Kidney glomerular epithelial cell (primary cell): Measurements from ENCODE around the gene AGO4.
"Not testable (repeated sequence)": the region's sequence is repeated elsewhere in the genome, so short reads cannot be mapped to it uniquely, and the experiment has no call there.

Source experiments
- DNase-seq: peaks from one replicate; lab custom pipeline; 2025; lab: John Stamatoyannopoulos, UW

The AGO4 gene

DNA sequence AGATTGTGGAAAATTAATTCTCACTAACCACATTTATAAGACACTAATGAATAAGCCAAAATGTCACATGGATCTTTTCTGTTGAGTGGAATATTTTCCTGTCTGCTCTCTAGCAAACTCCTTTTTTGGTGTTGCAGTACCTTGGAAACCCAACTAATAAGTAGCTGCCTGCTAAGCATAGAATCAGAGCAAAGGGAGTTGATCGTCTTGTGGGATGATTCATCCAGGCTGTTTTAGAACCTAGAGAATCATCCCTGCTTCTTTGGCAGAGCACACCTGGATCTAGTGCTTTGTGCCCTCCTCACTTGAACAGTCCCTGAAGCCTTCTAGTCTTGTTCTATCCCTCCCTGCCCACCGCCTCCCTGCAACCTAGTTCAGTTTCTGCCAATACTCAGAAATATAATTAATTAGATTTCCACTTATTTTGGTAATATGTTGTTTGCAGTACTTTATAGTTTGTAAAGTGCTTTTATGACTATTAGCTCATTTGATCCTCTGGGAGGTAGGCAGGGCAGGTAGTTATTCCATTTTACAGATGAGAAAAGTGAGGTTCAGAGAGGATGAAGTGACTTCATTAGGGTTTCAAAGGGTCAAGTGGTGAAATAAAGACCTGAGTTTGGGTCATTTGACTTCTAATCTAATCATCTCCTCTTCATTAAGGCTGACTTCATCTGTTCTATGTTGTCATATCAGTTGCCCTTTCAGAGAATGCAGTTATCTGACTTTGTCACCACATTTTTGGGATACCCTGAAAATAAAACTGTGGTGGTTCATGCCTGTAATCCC, 2.5 kb downstream of the AGO4 start:
- DNase-seq = peak; percentile 49

DNA sequence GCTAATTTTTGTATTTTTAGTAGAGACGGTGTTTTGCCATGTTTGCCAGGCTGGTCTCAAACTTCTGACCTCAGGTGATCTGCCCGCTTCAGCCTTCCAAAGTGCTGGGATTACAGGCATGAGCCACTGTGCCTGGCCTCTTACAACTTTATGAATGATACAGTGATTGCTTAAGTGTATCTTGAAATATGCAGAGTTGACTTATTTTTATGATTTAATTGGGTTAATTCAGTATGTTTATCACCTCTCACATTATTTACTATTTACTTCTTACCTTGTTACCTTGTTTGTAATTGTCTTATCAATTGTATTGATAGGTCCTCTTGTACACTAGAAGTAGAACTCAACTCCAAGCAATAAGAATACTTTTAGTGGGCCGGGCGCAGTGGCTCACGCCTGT, 4.9 kb downstream of the AGO4 start:
- DNase-seq = not testable (repeated sequence)

- no peak for DNase-seq
These were observed 17.4 kb downstream of the AGO4 start for GRCh38 chr1:35825255-35825654.

GRCh38 chr1:35832276-35832905, 24.6 kb downstream of the AGO4 start:
- DNase-seq = no peak

DNA sequence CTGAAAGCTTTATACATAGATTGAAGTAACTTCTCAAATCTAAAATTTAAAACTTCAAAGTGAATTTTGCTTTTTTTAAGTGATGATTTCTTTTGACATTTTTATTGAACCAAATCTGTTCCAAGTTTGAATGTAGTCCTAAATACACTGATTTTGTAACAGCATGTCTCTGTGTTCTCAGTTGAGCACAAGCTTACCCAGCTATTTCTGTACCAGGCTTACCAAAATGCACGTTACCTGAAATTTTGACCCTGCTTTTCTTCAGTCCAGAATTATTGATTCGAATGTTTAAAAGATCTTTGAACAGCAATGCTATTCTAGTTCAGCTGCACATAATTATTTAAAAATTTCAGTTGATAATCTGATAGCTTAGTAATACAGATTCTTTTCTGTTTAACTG, 25.6 kb downstream of the AGO4 start:
- DNase-seq = no peak

- no peak for DNase-seq
These were observed 26.4 kb downstream of the AGO4 start for GRCh38 chr1:35834218-35834617.

DNA sequence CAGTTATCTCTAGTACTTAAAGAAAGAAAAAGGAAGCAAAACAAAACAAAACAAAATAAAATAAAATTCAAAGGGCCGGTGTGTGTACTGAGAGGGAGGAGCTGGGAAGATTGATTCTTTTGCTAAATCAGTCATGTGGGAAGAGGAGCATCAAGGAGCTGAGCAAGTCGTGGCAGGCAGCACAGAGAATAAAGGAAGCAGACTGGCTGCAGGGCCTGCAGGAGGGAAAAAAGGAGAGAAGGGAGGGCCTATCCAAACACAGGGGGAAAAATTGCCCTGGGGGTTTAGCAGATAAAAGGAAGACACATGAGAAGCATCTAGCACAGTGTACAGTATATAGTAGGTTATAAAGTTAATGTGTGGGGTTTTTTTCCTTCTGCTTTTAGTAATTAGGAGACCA, 27.6 kb downstream of the AGO4 start:
- no peak for DNase-seq

- no peak for DNase-seq
These were observed 28.9 kb downstream of the AGO4 start for GRCh38 chr1:35836734-35837133.

DNA sequence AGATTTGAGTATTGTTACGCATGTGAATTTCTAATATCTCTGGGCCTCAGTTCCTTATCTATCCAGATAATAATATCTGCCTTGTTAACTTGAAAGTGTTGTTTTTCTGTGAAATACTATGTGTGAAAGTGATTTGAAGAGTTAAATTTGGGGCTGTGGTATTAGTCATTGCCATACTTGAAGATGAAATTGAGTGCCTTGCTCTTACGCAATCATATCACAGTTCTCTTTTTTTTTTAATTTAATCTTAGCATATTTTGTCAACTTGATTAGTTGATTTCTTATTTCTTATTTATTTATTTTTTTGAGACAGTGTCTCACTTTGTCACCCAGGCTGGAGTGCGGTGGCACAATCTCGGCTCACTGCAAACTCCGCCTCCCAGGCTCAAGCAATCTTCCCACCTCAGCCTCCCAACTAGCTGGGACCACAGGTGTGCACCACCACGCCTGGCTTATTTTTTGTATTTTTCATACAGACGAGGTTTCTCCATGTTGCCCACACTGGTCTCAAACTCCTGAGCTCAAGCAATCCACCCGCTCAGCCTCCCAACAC, 31.0 kb downstream of the AGO4 start:
- no peak for DNase-seq

DNA sequence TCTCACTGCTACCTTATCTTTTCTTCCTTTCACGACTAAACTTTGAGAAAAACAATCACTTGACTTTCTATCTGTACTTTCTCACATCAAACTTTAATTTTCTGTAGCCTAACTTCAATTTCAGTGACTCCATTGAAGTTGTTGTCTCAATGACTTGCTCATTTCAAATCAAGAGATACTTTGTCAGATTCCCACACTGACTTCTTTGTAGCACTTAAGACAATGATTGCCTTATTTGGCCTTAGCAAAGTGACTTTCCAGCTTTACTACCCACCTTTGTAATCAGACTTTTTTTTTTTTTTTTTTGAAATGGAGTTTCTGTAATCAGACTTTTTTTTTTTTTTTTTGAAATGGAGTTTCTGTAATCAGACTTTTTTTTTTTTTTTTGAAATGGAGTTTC, 37.0 kb downstream of the AGO4 start:
- no peak for DNase-seq

GRCh38 chr1:35845766-35846165, 38.0 kb downstream of the AGO4 start:
- DNase-seq = no peak

GRCh38 chr1:35847935-35848565, 40.2 kb downstream of the AGO4 start:
- DNase-seq = no peak

- DNase-seq = no peak
These were observed 42.2 kb downstream of the AGO4 start for GRCh38 chr1:35850051-35850450.

DNA sequence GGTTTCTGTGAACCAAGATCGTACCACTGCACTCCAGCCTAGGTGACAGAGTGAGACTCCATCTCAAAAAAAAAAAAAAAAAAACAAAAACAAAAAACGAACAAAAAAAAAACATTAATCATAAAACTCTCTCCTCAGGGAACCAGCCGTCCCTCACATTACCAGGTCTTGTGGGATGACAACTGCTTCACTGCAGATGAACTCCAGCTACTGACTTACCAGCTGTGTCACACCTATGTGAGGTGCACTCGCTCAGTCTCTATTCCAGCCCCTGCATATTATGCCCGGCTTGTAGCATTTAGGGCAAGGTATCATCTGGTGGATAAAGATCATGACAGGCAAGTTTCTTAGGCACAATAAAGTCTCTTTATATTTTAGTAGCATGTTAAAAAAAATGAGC, 42.9 kb downstream of the AGO4 start:
- DNase-seq = no peak

- DNase-seq = no peak
These were observed 43.5 kb downstream of the AGO4 start for GRCh38 chr1:35851132-35851869.

DNA sequence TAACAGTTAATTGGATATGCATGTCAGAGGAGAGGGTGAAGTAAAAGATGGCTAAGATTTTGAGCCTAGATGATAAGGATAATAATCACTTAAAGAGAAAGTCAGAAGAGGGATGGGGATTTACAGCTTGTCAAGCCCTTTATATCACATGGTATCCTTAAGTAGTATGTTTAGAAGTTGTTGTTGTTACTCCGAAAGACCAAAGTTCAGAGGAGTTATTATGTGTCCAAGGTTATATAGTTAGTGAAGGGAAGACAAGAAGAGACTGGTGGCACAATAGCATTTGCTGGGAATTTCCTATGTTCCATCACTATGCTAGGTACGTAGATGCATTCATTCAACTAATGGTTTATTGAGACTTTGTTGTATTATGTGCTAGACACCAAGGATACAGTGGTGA, 44.4 kb downstream of the AGO4 start:
- DNase-seq = no peak

- no peak for DNase-seq
These were observed 47.3 kb downstream of the AGO4 start for GRCh38 chr1:35854989-35855700.

DNA sequence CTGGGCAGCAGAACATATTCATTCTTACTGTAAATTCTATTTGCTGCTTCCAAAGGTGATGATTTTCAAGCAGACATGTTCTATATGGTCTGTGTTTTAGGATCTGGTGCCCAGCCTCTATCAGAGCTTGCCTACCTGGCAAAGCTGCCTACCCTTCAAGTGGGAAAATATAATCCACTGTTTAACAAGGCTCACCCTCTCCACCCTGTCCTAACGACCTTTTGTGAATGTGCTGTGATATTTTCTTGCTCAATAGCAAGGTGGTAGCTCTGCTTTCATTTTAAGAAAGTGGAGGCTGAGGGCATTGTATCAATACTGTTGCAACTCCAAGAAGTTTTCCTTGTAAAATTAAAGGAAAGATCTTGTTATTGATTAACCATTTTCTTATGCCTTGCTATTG, 49.1 kb downstream of the AGO4 start:
- no peak for DNase-seq

- no peak for DNase-seq
These were observed 50.0 kb downstream of the AGO4 start for GRCh38 chr1:35857830-35858229.

GRCh38 chr1:35860696-35861095, 52.9 kb downstream of the AGO4 start:
- no peak for DNase-seq

DNA sequence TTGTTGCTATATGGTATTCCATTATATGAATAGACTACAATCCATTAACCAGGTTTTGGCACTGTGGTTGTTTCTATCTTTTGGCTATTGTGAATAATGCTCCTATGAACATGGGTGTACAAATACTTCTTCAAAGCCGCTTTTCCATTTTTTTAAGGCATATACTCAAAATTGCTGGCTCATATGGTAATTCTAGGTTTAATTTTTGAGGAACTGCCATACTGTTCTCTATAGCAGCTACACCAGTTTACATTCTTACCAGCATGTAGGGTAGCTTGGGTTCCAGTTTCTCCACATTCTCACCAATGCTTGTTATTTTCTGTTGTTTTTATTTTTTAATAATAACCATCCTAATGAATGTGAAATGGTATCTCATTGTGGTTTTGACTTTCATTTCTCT, 55.3 kb downstream of the AGO4 start:
- DNase-seq = no peak
